NCI-H2029 treated with DMSO at 0.1 percent for 48 hours (cell line): ENCODE data around the gene UBE3B.

ENCODE experiments used
- DNase-seq: peaks from one replicate; lab custom pipeline; 2025; lab: John Stamatoyannopoulos, UW

Gene UBE3B

DNA sequence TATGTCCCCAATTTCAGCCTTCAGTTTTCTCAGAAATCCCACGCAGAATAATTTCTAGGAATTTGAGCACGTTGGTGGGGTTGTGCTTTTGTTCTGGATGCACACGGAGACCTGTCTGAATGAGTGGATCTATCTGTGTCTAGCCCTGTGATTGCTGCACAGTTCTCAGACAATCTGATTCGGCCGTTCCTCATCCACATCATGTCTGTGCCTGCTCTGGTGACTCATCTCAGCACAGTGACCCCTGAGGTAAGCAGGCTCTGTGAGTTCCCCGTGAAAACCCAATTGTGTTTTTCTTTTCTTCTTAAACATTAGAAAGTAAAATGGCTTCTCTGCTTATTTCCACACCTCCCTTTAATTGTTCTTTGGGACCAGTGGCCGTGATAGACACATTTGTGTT, 20.2 kb downstream of the UBE3B start:
- DNase-seq = no peak

DNA sequence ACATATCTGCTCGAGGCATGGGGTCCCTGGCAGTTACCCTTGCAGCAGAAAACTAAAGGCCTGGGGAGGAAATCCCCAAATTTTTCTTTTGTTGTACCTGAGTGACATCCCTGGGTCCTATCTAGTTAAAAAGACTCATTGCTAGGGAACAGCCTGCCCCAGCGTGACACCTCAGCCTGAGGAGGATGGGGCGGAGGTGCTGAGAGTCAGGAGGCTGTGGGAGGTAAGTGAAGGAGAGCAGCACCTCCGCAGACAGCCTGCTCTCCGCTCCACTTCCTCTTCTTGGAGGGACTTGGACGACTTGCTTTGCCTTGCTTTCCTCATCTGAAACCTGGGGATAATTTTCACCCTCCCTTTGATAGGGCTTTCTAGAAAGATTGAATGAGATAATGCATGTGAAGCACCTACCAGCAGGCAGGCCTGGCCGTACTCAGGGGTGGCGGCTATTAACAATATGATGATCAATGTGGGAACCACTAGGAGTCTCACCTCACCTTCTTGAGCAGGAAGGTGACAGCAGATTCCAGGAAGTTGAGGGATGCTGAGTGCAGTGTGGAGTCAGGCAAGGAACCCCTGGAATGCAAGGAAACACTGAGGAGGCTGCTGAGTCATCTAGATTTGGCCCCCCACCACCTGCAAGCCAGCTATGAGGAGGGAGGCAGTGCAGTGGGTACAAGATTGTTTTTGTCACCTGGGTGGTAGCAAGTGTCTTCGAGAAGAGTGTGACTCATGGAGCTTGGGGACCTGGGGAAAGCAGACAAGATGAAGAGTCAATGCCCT, 23.2 kb downstream of the UBE3B start:
- DNase-seq = no peak

DNA sequence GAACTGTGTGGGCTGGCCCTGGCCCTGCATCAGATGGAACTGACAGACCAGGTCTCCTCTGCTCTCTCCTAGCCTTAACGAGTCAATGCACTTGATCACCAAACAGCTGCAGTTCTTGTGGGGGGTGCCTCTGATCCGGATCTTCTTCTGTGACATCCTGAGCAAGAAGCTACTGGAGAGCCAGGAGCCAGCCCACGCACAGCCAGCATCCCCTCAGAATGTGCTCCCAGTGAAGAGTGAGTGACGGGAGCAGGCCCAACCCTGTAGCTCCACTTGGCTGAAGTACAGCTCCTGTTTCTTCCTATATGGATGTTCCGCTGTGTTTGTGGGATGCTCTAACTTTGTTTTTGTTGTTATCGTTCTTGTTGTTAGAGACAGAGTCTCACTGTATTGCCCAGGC, 23.9 kb downstream of the UBE3B start:
- DNase-seq = no peak

DNA sequence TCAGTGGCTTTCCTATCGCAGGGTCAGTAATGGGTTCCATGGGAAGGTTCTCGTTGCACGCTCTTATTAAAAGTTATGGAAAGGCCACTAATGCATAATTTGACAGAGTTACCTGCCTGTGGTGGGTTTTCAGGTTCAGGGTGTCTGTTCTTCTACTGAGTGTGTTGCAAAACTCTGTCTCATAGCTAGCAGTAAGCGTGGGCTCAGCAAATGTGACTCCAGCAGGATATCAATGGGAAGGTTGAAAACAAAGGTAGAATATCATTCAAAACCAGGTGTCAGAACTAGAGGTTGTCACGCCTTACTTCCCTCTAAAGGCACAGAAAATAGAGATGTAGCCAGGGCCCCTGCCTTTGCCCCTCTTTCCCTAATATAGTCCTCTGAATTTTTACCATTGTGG, 24.9 kb downstream of the UBE3B start:
- no peak for DNase-seq

DNA sequence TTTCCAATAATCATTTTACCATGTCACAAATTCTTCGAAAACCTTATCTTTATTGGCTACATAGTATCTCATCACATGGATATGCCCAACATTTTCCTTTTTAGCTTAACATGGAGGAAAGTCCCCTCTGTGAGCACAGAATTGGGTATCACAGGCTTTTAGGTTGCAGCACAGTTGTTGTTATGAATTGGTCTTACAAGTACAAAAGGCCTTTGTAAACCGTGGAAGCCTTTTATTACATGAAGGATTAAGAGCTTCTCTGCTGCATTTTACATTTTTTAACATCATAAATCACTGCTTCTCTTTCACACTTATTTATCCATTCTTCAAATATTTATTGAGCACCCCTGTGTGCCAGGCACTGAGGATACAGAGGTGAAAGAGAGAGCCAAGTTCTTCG, 26.2 kb downstream of the UBE3B start:
- no peak for DNase-seq

DNA sequence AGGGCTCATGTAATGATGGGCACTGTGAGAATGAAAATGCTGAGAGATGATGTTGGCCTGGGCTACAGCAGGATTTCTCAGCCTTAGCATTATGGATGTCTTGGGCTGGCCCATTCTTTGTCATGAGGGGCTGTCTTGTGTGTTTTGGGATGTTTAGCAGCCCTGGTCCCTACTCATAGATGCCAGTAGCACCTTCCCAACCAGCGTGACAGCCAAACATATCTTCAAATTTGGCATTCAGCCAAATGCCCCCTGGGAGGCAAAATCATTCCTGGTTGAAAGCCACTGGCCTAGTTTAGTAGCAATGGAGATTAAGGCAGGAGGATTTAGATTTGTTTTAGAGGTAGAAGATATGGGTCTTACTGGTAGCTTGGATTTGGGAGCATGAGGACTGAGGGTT, 26.6 kb downstream of the UBE3B start:
- DNase-seq = peak; percentile 18

DNA sequence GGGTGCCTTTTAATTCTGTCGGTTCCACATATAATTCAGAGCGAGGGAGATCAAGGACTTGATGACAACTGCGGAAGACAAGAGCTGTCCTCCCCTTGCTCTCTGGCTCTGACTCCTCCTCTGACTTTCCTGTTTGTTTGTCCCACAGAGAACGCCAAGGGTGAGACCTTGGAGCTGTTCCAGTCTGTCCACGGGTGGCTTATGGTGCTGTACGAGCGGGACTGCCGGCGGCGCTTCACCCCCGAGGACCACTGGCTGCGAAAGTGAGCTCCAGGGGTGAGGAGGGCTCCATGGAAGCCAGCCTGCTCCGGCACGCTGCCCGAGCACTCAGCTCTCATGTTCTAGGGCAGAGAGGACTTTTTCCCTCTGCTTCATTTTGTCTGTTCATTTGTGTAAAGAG, 32.8 kb downstream of the UBE3B start:
- DNase-seq = peak; percentile 88

DNA sequence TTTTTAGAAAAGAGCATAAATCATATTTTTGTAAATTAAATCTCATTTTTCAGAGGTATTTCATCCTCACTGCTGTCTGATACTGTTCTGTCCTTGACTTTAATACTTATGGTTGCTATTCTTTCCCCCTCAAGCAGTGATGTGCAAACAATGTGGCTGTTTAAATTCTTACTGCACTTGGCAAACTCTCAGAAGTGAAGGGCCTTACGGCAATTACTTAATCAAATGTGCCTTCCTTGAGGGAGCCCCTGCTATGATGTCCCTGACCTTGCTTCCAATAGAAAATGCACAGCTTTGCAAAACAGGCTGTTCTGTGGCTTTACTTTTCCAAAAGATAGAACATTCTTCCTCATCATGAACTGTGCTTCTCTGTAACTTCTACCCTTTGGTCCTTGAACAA, 35.2 kb downstream of the UBE3B start:
- peak; percentile 44 for DNase-seq

DNA sequence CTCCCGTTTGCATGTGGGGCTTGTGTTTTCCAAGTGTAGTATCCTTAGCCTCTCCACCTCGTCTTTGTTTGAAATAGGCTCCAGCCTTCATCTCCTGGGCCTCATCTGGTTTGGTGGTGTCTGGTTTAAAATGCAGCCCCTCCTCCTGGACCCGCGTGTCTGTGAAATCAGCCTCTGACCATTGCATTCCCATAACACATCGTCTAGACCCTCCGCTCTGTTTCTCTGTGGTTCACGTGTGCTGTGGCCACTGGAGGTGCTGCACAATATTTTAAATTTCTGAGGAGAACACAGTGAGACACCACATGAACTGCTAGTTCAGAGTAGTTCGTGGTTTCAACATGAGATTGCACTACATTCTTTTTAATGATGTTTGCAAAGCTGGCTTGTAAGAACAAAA, 35.6 kb downstream of the UBE3B start:
- peak; percentile 36 for DNase-seq

DNA sequence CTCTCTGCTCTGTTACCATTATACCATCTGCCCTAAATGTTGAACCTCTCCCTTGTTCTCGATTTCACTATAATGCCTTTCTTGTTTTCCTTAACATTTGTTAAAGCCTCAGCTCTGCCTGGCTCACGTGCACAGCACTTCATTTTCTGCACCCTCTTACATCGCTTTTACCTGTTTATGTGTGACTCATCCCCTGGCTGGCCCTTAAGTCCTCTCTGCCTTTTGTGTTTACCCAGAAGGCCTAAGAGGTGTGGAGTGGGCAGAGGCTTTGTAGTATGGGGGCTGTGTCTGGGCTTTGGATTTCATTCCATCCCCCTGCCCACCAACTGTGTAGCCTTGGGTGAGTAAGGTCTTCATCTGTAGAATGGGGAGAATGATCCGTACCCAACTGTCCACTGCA, 36.5 kb downstream of the UBE3B start:
- peak; percentile 95 for DNase-seq

DNA sequence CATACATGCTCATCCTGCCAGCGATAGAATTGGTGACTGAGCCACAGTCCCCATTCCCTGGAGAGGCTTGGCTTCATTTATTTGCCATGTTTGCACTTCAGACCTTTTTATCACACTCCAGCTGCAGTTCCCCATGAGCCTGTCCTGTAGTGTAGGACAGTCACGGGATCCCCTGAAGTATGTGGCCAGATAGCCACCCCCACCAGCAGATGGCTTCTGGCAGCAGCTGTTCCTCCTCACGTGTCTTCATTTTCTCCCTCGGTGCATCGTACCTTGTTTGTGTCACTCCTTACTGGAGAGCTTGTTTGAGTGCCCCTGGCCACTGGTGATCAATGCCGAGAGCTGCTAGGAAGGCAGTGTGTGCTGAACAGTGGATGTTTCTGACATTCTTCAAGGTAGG, 40.2 kb downstream of the UBE3B start:
- DNase-seq = peak; percentile 97

DNA sequence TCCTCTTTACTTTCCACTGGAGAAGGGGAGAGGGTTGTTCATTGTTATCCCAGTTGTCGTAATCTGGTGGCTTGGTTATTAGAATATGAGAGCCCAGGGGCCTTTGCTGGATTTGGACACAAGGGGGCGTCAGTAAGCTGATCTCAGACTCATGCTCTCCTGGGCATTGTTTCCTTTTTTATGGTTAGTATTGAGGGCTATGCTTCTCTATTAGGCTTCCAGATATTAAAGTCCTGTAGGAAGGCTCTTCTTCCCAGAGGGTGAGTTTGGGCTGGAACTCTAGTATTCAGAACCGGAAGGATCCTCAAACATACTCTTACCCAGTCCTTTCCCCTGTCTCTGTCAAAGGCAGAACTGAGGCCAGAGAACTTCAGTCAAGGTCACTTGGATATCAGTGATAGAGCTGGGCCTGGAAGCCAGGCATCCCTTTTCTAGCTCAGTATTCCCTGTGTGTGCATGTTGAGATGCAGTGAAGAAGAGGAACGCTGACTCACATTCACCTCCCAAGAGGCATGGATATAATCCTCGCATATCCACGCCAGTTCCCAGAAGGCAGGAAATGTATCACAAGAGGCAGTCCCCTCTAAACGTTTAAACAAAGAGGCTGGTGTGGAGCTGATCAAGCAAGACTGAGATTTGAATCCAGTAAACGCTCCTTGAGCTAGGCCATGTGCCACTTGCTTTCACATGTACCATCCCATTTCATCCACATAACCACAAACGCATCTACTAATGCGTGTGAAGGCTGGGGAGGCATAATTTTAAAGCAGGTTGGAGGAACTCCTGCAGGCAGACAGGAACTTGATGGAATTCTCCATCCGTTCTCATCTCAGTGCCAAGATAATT, 41.6 kb downstream of the UBE3B start:
- DNase-seq = peak; percentile 83

DNA sequence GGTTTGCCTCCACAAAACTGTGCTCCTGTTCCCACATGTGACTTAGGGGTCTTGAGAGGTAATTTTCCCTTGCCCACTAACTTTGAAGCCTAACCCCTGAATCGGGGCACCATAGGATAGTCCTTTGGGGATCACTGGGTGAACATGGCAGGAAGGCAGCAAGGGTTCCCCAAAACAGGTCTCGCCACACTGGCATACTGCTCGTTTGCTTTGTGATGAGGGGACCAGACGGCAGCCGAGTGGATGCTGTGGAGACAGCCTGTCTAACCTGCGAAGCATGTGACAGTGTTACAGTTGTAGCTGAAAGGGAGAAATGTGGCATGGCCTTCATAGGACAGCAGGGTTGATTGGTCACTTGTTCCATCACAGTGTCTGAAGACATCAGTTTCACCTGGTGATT, 42.4 kb downstream of the UBE3B start:
- no peak for DNase-seq

DNA sequence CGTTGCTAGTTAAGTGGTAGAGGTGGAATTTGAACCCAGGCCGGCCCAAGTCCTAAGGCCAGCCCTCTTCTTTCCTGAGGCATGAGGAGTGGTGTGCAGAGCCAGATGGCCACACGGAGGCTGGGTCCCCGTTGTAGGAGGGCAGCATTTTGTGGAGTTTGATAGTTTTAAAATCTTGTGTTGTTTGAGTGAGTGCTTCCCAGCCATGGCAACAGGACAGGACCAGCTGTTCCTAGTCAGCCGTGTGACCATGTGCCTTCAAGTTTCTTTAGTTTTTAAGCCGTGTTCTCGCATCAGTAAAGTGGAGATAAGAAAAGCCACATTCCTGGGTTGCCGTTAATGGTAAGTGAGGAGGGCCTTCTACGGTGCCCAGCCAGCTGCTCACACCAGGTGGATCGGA, 44.4 kb downstream of the UBE3B start:
- DNase-seq = no peak

DNA sequence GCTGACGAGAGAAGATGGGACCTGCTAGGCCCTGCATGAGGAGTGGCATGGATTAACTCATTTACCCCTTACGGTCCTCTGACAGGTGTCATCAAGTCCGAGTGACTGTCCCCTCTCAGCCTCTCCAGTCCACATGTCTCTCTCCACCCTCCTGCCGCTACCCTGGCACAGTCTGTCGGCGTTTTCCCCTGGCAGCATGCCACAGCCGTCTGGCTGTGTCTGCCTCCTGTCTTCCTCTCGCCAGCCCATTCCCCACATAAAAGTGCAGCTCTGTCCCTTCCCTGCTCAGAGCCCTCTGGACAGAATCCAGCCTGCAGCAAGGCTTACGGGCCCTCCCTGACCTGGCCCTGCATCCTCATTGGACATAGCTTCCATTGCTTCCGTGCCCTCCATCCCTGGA, 45.6 kb downstream of the UBE3B start:
- peak; percentile 61 for DNase-seq

DNA sequence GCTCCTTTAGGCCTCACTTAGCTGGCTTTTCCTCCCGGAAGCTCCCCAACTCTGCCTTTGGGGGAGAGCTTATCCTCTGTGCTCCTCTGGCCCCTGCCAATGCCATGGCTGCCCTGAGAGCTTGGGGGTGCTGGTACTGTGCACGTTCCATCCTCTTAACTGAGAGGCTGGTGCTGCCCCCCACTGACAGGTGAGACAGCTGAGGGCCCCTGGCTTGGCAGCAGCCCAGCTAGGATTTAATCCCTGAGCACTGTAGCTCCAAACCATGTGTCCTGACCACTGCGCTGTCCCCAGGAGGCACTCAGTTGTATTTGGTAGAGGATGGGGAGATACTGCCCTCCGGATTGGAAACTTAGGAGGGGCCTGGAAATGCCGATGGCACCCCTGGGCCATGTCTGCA, 46.1 kb downstream of the UBE3B start:
- DNase-seq = peak; percentile 6

DNA sequence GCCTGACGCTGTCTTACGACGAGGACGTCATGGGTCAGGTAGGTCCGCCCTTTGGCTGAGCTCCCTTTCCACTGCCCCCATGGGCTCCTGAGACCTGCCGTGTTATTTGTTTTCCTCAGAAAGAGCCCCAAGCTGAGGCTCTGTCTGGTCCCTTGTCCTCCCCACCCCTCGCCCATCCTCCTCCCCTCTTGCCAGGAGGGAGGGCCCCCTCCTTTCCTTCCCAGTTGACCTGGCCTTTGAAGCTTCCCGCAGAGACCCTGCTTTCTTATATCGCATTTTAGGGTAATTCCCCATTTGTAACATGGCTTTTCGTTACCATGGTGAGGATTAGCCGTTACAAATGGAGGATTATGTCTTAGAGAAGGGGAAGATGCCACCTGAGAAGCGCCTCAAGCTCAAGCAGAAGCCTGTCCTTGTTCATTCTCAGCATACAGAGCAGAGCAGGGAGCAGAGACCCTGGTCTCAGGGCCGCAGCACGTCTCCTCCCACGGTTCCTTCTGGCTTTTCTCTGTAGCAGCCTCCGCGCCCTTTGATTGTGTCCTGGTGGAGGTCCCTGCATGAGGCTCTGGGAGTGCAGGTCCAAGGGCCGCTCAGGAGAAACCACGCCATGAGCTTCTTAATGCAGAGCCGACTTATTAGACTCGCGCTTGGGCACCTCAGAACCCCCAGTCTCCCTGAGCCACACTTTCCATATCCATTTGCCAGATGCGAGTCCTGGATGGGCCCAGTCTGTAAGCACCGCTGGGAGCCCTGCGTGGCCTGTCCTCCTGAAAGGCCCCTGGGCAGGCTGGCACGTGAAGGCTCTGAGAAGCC, 47.2 kb downstream of the UBE3B start:
- DNase-seq = no peak

DNA sequence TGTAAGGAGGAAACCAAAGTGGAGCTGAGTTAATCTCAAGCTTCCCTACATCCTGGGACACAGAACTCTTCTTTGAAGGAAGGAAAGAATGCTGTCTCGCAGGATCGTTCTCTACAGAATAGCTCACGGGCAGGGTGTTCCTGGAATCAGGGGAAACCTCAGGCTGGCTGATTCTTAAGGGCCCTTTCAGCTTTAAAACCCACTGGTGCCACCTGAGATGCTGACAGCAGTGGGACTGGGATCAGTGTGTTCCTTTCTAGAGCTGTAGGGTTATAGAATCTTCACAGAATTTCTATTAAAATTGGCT, 47.8 kb downstream of the UBE3B start:
- no peak for DNase-seq

DNA sequence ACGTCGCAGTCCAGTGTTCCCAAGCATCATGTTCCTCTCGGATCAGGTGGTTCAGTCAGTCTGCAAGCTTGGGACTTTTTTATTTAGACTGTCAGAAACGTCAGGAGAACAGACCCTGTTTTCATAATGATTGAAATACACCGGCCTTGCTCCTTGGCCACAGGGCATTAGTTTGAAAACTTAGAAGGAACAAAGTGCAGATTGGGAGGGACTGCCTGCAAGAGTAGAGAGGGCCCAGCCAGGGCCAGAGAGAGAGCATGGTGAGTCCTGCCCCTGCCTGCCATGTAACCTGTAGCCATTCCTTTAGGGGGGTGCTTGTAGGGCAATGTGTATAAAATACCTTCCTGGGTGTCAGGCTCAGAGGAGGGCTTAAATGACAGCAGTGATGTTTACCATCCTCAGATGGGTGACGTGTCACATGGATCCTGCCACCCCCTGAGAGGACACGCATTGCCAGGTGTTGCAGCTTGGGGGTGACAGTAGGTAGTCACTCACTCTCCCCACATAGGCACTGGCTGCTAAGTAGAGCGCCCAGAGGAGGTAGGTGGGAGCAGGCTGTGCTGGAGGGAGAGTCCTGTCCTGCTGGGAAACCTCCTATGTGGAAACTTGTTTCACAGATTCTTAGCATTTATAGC, 50.2 kb downstream of the UBE3B start:
- no peak for DNase-seq

DNA sequence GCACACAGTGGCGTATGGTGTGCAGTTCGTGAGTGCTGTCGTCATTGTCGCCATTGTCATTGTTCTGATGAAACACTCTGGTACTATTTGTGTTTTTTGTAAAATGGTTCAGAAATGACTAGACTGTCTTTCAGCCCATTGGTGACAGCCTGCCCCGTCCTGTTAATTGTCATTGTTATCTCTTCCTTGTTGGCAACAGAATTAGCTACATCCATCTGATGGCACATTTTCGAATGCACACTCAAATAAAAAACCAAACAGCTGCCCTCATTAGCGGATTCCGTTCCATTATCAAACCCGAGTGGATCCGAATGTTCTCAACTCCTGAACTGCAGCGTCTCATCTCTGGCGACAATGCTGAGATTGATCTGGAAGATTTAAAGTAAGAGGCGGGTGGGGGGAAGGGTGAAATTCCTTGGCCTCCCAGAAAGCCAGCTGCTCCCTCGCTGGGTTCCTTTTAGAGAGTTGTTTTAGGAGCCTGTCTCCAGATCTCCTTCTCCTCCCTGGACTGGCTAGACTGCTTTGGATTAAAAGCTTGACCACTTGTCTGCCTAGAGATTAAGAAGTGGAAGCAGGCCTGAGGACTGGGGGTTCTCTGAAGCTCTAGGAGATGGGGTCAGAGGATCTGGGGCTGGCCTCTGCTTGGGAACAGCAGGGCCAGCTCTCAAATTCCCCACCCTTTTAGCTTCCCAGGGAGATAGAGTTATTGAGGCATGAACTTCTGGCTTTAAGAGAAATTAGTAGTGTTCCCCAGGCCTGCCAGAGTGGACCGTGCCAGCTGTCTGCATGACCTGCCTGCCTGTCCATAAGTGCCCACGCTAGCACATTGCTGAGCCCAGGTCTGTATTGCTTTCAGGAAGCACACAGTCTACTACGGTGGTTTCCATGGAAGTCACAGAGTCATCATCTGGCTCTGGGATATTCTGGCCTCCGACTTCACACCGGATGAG, 52.5 kb downstream of the UBE3B start:
- DNase-seq = no peak

DNA sequence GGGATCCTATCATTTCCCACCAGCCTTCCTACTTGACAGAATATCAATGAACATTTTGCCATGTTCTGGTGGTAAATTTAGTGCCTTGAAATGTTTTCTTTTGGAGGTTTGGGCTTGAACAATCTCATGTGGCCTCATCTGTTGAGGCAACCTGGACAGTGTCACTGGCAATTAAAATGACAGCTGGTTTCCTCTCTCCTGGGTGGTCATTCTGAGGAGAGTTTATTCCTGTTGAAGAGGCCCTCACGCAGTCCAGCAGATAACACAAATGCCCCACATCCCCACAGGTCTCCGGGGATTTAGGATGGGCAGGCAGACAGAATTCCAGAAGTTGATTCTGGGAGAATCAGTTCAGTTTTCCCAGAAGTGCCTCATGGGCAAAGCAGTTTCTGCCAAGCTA, 54.0 kb downstream of the UBE3B start:
- DNase-seq = no peak
